IMR-90 (cell line): ENCODE results near the gene COLGALT1. TPM values are rescaled to one million over a fixed set of nuclear protein-coding genes. Genes with fewer than 3 reads are reported as not detected.

Experiments used
- ATAC-seq: fragments of 200-7000 bp; cut with Tn5 transposase; 2 replicates; pipeline ENCODE4 v1.9.1; 2020; ENCODE audit warnings: low read depth, mild to moderate bottlenecking, moderate library complexity
- BruUV-seq: library from RNA; stranded (reverse); fragments of 400-500 nt; replicated peaks from 2 replicates; lab custom pipeline; 2021; lab: Mats Ljungman, UMichigan
- CTCF ChIA-PET: fragments of 300-600 bp; formaldehyde crosslinking; extraction: SDS; loops from one replicate; lab custom pipeline; 2021; ENCODE audit warnings: antibody characterized with exemption; lab: Yijun Ruan, JAX
- POLR2A ChIA-PET: fragments of 300-600 bp; sonication (Branson Sonifier 250); formaldehyde crosslinking; loops from one replicate; lab custom pipeline; 2022; ENCODE audit warnings: antibody characterized with exemption; ENCODE audit not compliant: unreplicated experiment; lab: Charles Lee
- DNase-seq: peaks from one replicate; pipeline ENCODE4 v3.0.0; 2013
- H2AFZ ChIP-seq: replicated peaks from 2 replicates; pipeline ENCODE3; 2013; ENCODE audit warnings: low read length, mild to moderate bottlenecking; ENCODE audit not compliant: poor library complexity
- H2AK5ac ChIP-seq: 2 replicates; pipeline ENCODE4 v1.6.1; 2013; ENCODE audit warnings: low read depth, low read length, inconsistent platforms
- H2AK9ac ChIP-seq: replicated peaks from 2 replicates; pipeline ENCODE3; 2013; ENCODE audit warnings: mild to moderate bottlenecking, low read depth, low read length, moderate library complexity; ENCODE audit not compliant: poor library complexity
- H2BK120ac ChIP-seq: 2 replicates; pipeline ENCODE4 v1.6.1; 2013; ENCODE audit warnings: low read depth, low read length, inconsistent platforms
- H2BK15ac ChIP-seq: 3 replicates; pipeline ENCODE4 v1.6.1; 2013; ENCODE audit warnings: low read depth, low read length, inconsistent platforms
- H2BK20ac ChIP-seq: 2 replicates; pipeline ENCODE4 v1.6.1; 2013; ENCODE audit warnings: low read depth, mild to moderate bottlenecking, inconsistent platforms, low read length, moderate library complexity
- H2BK5ac ChIP-seq: 2 replicates; pipeline ENCODE4 v1.6.1; 2013; ENCODE audit warnings: mild to moderate bottlenecking, low read depth, low read length, inconsistent platforms; ENCODE audit not compliant: poor library complexity, severe bottlenecking
- H3K14ac ChIP-seq: replicated peaks from 2 replicates; pipeline ENCODE4 v1.6.1; 2013; ENCODE audit warnings: low read depth, low read length, inconsistent platforms
- H3K18ac ChIP-seq: 2 replicates; pipeline ENCODE4 v1.6.1; 2013; ENCODE audit warnings: low read depth, low read length, control low read depth
- H3K23ac ChIP-seq: 2 replicates; pipeline ENCODE4 v1.6.1; 2013; ENCODE audit warnings: low read depth, low read length, inconsistent platforms
- H3K27ac ChIP-seq: 2 replicates; pipeline ENCODE4 v1.5.1; 2013; ENCODE audit warnings: mild to moderate bottlenecking, control low read depth, low read length; ENCODE audit not compliant: insufficient read depth
- H3K27me3 ChIP-seq: 2 replicates; pipeline ENCODE4 v1.6.1; 2013; ENCODE audit warnings: low read length; ENCODE audit not compliant: control insufficient read depth, insufficient read depth
- H3K36me3 ChIP-seq: 2 replicates; pipeline ENCODE4 v1.6.1; 2013; ENCODE audit warnings: low read length, mixed read lengths; ENCODE audit not compliant: control insufficient read depth, insufficient read depth
- H3K4ac ChIP-seq: 2 replicates; pipeline ENCODE4 v1.6.1; 2013; ENCODE audit warnings: low read depth, low read length, inconsistent platforms
- H3K4me1 ChIP-seq: 2 replicates; pipeline ENCODE4 v1.6.1; 2013; ENCODE audit warnings: low read length, mixed read lengths; ENCODE audit not compliant: control insufficient read depth, insufficient read depth
- H3K4me2 ChIP-seq: 2 replicates; pipeline ENCODE4 v1.6.1; 2013; ENCODE audit warnings: low read depth, mild to moderate bottlenecking, control low read depth, low read length, moderate library complexity
- H3K4me3 ChIP-seq: 2 replicates; pipeline ENCODE4 v1.5.1; 2013; ENCODE audit warnings: low read depth, mild to moderate bottlenecking, control low read depth, low read length, moderate library complexity; ENCODE audit not compliant: insufficient read depth
- H3K56ac ChIP-seq: 2 replicates; pipeline ENCODE4 v1.6.1; 2013; ENCODE audit warnings: low read length, inconsistent platforms; ENCODE audit not compliant: insufficient read depth; ENCODE audit errors: extremely low read depth
- H3K79me1 ChIP-seq, 2 experiments: 2 replicates each; pipeline ENCODE4 v1.6.1; 2013; ENCODE audit warnings: low read length in 2 of 2, inconsistent platforms in 1 of 2, low read depth in 1 of 2
- H3K9ac ChIP-seq: 2 replicates; pipeline ENCODE4 v1.6.1; 2013; ENCODE audit warnings: low read depth, low read length, control low read depth
- H3K9me1 ChIP-seq: 2 replicates; pipeline ENCODE4 v1.6.1; 2013; ENCODE audit warnings: low read length, inconsistent platforms; ENCODE audit not compliant: insufficient read depth
- H3K9me3 ChIP-seq: 2 replicates; pipeline ENCODE4 v1.6.1; 2013; ENCODE audit warnings: low read length; ENCODE audit not compliant: control insufficient read depth, insufficient read depth
- H4K20me1 ChIP-seq: 2 replicates; pipeline ENCODE4 v1.6.1; 2013; ENCODE audit warnings: low read length, inconsistent platforms; ENCODE audit not compliant: insufficient read depth
- H4K5ac ChIP-seq: 2 replicates; pipeline ENCODE4 v1.6.1; 2013; ENCODE audit warnings: mild to moderate bottlenecking, low read depth, low read length, control low read depth
- H4K8ac ChIP-seq, 2 experiments: 2 replicates each; pipeline ENCODE4 v1.6.1; 2013; ENCODE audit warnings: low read depth in 2 of 2, low read length in 2 of 2, control low read depth in 1 of 2, inconsistent platforms in 1 of 2
- H4K91ac ChIP-seq: 2 replicates; pipeline ENCODE4 v1.6.1; 2013; ENCODE audit warnings: low read depth, low read length, inconsistent platforms; ENCODE audit not compliant: insufficient read depth
- CEBPB ChIP-seq: IDR thresholded peaks from 2 replicates; pipeline ENCODE4 v1.6.1; 2012; ENCODE audit warnings: low read depth, low read length, improper control_type of control experiment
- CHD1 ChIP-seq: IDR thresholded peaks from 2 replicates; pipeline ENCODE4 v1.6.1; 2012; ENCODE audit warnings: low read depth, low read length, improper control_type of control experiment
- ELK1 ChIP-seq: fragments of 150-350 bp; IDR thresholded peaks from 2 replicates; pipeline ENCODE4 v1.6.1; 2016; ENCODE audit warnings: low read depth, mild to moderate bottlenecking, low read length, moderate library complexity, borderline replicate concordance
- FOS ChIP-seq: fragments of 150-350 bp; IDR thresholded peaks from 2 replicates; pipeline ENCODE4 v1.6.1; 2016; ENCODE audit warnings: low read depth, low read length
- MAFK ChIP-seq: IDR thresholded peaks from 2 replicates; pipeline ENCODE4 v1.6.1; 2012; ENCODE audit warnings: low read depth, low read length, improper control_type of control experiment
- MAZ ChIP-seq: IDR thresholded peaks from 2 replicates; pipeline ENCODE4 v1.6.1; 2012; ENCODE audit warnings: low read depth, mild to moderate bottlenecking, low read length, improper control_type of control experiment, moderate library complexity, borderline replicate concordance
- MXI1 ChIP-seq: IDR thresholded peaks from 2 replicates; pipeline ENCODE4 v1.6.1; 2012; ENCODE audit warnings: low read depth, mild to moderate bottlenecking, low read length, moderate library complexity, borderline replicate concordance
- NFE2L2 ChIP-seq: fragments of 150-350 bp; IDR thresholded peaks from 2 replicates; pipeline ENCODE4 v1.6.1; 2016; ENCODE audit warnings: low read depth, mild to moderate bottlenecking, low read length
- POLR2A ChIP-seq: IDR thresholded peaks from 2 replicates; pipeline ENCODE4 v1.6.1; 2012; ENCODE audit warnings: mild to moderate bottlenecking, low read depth, low read length
- RAD21 ChIP-seq: IDR thresholded peaks from 2 replicates; pipeline ENCODE4 v1.6.1; 2012; ENCODE audit warnings: low read length, improper control_type of control experiment
- RCOR1 ChIP-seq: IDR thresholded peaks from 2 replicates; pipeline ENCODE4 v1.6.1; 2012; ENCODE audit warnings: mild to moderate bottlenecking, low read length, improper control_type of control experiment; ENCODE audit not compliant: insufficient replicate concordance
- RFX5 ChIP-seq: IDR thresholded peaks from 2 replicates; pipeline ENCODE4 v1.8.0; 2012; ENCODE audit warnings: low read depth, mild to moderate bottlenecking, low read length, moderate library complexity
- SMC3 ChIP-seq: fragments of 150-350 bp; IDR thresholded peaks from 2 replicates; pipeline ENCODE4 v1.6.1; 2016; ENCODE audit warnings: low read depth, mild to moderate bottlenecking, antibody characterized with exemption, low read length, moderate library complexity
- WGBS, 2 experiments: methylation state at CpG; one replicate each; pipeline versions ENCODE4 v1.1.5 to v1.1.7; 2013; ENCODE audit warnings: missing lambda C conversion rate in 2 of 2; ENCODE audit not compliant: insufficient read length in 1 of 2; ENCODE audit errors: extremely low coverage in 2 of 2; 5-methylcytosine and 5-hydroxymethylcytosine counted together
- dilution Hi-C: fragments of 300-500 bp; cut with HindIII; formaldehyde crosslinking; loops from one replicate; pipeline ENCODE4 v1.14.3; 2018; ENCODE audit warnings: low sequenced_read_pairs; ENCODE audit not compliant: unreplicated experiment
- in situ Hi-C: fragments of 300-500 bp; cut with MboI; formaldehyde crosslinking; loops from 3 replicates; pipeline ENCODE4 v1.14.3; 2019; ENCODE audit warnings: low sequenced_read_pairs, inconsistent platforms, mixed read lengths
- intact Hi-C: fragments of 100-400 bp; cut with micrococcal nuclease; formaldehyde crosslinking; loops from 2 replicates; pipeline ENCODE4 v1.10.0; 2022
- polyA plus RNA-seq, 3 experiments: library from polyadenylated mRNA; depleted of rRNA; stranded (reverse); fragments of >200 nt; gene quantifications; 2 replicates each; pipeline ENCODE4 v1.2.3, GENCODE V29; 2012; ENCODE audit warnings: low replicate concordance in 1 of 3
- total RNA-seq: library from RNA; depleted of rRNA; stranded (reverse); fragments of >200 nt; gene quantifications from 2 replicates; pipeline ENCODE4 v1.2.3, GENCODE V29; 2012
- TF ChIP-seq, protein P1 (sequence below): conservative IDR thresholded peaks from 2 replicates; pipeline ENCODE4 v1.5.1; 2012; ENCODE audit warnings: mild to moderate bottlenecking, low read depth, low read length, improper control_type of control experiment
- TF ChIP-seq, protein P2 (sequence below): fragments of 150-350 bp; IDR thresholded peaks from 2 replicates; pipeline ENCODE4 v1.6.1; 2017; ENCODE audit warnings: mild to moderate bottlenecking, antibody characterized with exemption, low read length, low read depth

The COLGALT1 gene
- total and polyA plus RNA-seq, 2 of the 4 experiments (the other 2 are of a cell fraction): 77.1 to 117 TPM

- Histone ChIP-seq H3K14ac (no peak overlapping the region), H2BK20ac (no peak overlapping the region), H4K8ac (no peak overlapping the region), H3K4ac (no peak overlapping the region), H2AFZ (no peak overlapping the region), H3K4me2 (no peak overlapping the region), H2AK5ac (no peak overlapping the region), H3K4me3 (no peak overlapping the region), H4K5ac (no peak overlapping the region), H3K9ac (no peak overlapping the region), H3K27ac (no peak overlapping the region), H3K18ac (no peak overlapping the region), H2BK15ac (no peak overlapping the region), H2BK5ac (no peak overlapping the region), H3K9me3 (peaks cover 5% of the 10 kb centered on the region), H3K23ac (no peak overlapping the region), H3K4me1 (no peaks in the 10 kb centered on the region), H3K79me1 (no peaks in the 10 kb centered on the region), H3K56ac (no peak overlapping the region), H3K36me3 (no peaks in the 10 kb centered on the region), H2BK120ac (no peak overlapping the region), H3K9me1 (no peaks in the 10 kb centered on the region), H4K20me1 (no peaks in the 10 kb centered on the region), H3K27me3 (peaks cover 6% of the 10 kb centered on the region), H4K91ac (no peak overlapping the region), H2AK9ac (no peak overlapping the region)
- DNase-seq (no peak), ATAC-seq (no peak)
- in situ Hi-C loops (no loop called here), dilution Hi-C loops (no loop called here), intact Hi-C loops (no loop called here)
- CTCF ChIA-PET: no interaction called here
- WGBS, 2 experiments: 78% methylated on average over 2 of the region's 7 CpGs; no CpG with 5 or more reads in 1 of the 2 experiments
- BruUV-seq: no TSS peak
- no peak for TF ChIP-seq ELK1
- TF ChIP-seq RAD21: no peak
- no peak for TF ChIP-seq SMC3
- TF ChIP-seq MAFK: no peak
- no peak for TF ChIP-seq RCOR1
- TF ChIP-seq POLR2A: no peak
- TF ChIP-seq CHD1: no peak
- TF ChIP-seq MXI1: no peak
- TF ChIP-seq NFE2L2: no peak
- TF ChIP-seq, protein P1, sequence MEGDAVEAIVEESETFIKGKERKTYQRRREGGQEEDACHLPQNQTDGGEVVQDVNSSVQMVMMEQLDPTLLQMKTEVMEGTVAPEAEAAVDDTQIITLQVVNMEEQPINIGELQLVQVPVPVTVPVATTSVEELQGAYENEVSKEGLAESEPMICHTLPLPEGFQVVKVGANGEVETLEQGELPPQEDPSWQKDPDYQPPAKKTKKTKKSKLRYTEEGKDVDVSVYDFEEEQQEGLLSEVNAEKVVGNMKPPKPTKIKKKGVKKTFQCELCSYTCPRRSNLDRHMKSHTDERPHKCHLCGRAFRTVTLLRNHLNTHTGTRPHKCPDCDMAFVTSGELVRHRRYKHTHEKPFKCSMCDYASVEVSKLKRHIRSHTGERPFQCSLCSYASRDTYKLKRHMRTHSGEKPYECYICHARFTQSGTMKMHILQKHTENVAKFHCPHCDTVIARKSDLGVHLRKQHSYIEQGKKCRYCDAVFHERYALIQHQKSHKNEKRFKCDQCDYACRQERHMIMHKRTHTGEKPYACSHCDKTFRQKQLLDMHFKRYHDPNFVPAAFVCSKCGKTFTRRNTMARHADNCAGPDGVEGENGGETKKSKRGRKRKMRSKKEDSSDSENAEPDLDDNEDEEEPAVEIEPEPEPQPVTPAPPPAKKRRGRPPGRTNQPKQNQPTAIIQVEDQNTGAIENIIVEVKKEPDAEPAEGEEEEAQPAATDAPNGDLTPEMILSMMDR: no peak
- TF ChIP-seq CEBPB: no peak
- no peak for TF ChIP-seq FOS
- TF ChIP-seq RFX5: no peak
- no peak for TF ChIP-seq MAZ
- TF ChIP-seq, protein P2, sequence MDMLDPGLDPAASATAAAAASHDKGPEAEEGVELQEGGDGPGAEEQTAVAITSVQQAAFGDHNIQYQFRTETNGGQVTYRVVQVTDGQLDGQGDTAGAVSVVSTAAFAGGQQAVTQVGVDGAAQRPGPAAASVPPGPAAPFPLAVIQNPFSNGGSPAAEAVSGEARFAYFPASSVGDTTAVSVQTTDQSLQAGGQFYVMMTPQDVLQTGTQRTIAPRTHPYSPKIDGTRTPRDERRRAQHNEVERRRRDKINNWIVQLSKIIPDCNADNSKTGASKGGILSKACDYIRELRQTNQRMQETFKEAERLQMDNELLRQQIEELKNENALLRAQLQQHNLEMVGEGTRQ: no peak
- POLR2A ChIA-PET: no interaction called here
These were observed 62.4 kb downstream of the COLGALT1 start for GRCh38 chr19:17617807-17618192.
